HG02884 (cell line): ENCODE measurements around the gene TSPAN3.

Experiments
- ATAC-seq: cut with Tn5 transposase; IDR thresholded peaks from one replicate; pipeline ENCODE4 v1.9.1; 2021; ENCODE audit warnings: mild to moderate bottlenecking, moderate library complexity; ENCODE audit not compliant: unreplicated experiment

The TSPAN3 gene

DNA sequence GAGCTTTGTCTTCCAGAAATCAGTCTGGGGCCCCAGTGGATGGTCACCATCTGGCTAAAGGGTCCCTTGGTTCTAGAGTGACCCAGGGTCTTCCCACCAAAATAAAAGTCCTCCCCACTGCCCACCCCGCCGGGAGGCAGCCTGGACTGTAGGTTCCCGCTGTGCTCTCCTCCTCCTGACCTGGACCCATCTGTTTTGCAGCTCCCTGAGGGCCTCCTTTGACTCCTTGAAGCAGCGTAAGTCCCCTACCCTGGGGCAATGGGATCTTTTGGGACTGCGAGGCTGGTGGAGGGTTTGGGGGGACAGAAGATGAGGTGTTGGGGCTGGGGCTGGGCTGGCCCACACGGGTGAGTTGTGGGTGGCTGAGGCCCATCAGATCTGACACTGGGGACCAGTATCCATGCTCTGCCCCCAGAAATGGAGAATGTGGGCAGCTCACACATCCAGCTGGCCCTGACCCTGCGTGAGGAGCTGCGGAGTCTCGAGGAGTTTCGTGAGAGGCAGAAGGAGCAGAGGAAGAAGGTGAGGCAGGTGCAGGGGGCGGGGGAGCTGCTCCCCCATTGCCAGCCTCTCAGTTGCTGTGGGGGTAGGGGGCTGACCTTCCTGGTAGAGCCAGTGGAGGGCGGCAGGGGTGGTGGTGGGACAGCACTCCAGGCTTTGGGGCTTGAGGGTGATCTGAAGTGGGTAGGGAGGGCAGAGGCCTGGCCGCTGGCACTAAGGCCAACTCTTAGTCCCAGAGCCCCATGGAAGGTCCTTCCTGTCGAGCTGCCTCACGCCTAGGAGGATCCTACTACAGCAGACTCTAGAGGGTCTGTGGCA, 45.6 kb downstream of the TSPAN3 start:
- ATAC-seq = no peak

DNA sequence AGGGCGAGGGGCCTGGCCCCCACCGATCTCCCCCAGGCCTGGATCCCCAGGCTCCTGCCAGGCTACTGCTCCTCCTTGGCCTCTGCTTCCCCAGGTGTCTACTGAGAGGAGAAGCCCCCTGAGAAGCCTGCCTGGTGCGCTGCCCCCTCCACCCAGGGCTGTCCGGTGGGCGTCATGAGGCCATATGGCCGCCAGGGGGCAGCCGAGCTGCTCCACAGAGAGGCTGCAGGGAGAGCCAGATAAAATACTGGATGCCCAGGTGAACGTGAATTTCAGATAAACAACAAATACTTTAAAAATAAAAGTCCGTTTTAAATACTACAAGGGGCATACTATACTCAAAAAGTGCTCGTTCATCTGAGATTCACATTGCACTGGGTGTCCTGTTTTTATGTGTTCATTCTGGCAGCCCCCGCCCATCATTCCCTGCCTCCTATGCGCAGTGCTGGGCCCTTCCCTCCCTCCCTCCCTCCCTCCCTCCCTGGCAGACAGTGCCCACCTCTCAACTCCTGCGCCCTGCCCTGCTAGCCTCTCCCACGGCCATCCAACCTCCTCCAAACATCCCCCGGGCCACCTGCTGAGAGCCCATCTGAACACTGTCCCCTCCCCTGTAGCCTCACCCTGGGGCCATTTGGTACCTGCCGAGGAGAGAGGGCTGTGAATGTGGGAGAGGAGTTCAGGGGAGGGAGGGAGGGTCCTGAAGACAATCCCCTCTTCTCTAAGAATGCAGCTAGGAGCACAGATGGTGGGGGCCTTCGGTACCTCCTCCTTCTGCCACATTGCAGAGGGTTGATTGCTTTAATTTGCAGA, 46.4 kb downstream of the TSPAN3 start:
- no peak for ATAC-seq

DNA sequence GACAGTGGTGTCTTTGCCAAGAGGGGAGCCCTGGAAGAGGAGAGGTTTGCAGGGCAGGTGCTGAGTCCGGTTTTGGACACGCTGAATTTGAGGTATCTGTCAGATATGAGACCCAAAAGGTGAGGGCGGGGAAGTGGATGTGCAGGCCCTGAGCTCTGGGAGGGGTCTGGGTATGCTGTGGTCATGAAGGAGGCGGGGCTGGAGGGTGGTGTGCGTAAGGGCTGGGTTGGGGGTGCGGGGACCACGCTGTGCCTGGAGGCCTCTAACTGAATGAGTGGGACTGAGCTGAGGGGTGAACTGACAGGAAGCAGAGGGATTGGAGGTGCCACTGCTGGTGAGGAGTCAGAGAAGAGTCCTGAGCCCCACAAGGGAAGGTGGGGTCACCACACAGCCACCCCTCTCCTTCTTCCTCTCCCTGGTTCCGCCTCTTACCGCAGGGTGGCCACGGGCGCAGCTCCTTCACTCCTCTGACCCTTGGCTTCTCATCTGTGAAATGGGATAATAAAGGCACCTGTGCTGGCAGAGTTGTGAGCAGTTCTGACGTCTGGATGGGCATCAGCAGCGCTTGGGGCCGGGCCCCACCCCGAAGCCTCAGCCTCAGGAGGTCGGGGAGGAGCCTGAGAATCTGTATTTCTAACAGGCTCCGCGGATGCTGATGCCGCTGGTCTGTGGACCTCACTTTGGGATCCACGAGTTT, 47.2 kb downstream of the TSPAN3 start:
- ATAC-seq = no peak

DNA sequence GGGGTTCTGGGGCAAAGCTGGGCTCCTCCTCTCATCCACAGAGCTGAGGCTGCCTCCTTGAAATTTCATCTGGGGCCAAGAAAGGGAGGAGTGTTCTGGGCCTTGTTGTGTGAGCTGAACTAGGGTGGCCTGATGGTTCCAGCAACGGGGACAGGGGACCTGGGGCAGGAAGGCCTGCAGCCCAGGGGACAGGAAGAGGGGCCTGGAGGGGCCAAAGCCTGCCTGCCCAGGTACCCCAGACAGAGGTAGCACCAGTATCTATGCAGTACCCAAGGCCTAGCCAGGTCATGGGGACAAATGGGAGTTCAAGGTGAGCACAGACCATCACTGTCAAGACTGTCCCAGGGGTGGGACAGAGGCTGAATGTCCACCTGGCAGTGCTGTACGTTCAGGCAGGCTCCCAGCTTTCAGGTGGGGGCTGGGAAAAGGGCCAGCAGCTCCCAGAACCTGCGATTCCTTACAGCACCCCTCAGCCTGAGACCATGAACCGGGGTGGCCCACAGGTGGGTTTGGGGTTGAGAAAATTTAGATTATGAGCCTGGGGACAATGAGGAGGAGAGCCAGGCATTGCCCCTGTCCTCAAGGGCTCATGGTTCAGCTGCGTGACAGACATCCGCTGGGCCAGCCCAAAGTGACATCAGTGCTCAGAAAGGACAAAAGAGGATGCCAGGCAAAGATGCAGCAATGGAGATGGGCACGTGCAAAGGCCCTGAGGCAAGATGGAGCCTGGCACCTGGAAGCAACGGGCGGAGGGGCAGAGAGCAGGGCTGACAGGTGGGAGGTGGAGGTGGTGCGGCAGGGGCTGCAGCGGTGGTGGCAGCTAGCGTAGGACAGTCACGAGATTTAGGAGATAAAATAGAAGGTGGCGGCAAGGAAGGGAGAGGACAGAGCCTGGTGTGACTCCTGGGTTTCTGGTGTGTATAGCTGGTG, 48.0 kb downstream of the TSPAN3 start:
- no peak for ATAC-seq

DNA sequence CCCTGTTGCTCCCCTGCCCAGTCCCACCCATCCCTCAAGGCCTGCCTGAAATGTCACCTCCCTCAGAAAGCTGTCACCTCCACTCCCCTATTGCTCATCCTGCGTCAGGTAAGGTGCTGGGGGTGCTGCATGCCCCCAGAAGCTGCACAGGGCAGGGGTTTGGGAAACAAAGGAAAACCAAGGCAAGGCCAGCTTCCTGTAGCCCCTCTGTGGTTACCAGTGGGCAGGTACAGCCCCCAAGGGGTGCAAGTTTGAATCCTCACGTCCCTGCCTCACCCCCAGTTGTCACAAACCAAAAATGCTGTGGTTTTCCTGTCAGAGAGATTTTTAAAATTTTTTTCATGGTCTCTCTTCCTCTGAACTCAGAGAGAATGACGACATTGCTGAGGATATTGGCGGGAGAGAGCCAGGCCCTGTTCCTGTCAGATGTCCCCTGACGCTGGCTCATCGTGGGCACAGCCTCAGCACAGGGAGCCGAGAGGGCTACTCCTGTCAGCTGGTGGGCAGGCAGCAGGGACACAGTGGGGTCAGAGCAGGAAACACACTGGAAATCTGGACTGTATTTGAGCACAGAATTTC, 49.0 kb downstream of the TSPAN3 start:
- ATAC-seq = no peak

DNA sequence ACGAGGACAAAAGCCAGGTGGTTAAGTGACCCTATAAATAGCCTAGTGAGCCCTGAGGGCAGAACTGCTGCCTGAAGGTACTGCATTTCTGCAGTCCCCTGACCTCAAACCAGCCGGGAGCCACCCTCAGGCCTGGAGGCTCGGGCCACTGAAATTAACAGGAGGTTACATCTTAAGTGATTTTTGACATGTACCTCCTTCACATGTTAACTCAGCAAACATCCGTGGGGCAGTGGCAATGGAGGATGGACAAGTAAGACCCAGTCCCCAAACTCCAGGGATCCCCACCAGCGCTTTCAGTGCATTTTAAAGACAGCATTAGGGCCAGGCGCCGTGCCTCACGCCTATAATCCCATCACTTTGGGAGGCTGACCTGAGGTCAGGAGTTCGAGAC, 49.8 kb downstream of the TSPAN3 start:
- ATAC-seq = no peak

DNA sequence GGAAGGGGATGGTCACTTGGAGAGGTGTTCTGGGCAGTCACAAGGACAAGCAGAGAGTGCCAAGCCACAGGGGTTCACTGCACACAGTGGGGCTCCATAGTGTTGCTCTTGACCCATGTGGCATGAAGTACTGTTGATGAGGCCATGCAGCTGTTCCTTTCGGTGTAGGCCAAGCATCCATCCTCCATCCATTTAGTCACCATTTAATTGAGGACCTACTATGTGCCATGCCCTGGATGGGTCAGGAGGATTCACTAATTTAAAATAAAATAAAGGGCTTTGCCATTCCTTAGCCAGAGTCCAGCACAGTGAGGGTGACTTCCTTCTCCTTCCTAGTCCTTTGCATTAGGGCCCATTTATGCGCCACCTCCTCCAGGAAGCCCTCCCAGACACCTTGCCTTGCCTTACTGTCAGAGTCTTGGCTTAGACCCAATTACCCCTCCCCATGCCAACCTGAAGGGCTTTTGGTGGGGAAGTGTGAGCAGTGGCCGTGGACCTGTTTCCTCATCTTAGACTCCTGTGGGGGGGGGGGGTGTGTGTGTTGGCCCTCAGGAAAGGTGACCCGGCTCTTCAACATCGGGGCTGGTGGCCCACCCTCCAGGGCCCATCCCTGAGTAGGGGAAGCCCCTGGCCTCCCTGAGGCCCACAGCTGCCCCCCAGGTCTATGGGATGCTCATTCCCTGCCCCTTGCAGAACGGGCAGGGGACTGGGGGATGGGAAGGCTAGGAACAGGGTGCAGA, 50.4 kb downstream of the TSPAN3 start:
- ATAC-seq = no peak

DNA sequence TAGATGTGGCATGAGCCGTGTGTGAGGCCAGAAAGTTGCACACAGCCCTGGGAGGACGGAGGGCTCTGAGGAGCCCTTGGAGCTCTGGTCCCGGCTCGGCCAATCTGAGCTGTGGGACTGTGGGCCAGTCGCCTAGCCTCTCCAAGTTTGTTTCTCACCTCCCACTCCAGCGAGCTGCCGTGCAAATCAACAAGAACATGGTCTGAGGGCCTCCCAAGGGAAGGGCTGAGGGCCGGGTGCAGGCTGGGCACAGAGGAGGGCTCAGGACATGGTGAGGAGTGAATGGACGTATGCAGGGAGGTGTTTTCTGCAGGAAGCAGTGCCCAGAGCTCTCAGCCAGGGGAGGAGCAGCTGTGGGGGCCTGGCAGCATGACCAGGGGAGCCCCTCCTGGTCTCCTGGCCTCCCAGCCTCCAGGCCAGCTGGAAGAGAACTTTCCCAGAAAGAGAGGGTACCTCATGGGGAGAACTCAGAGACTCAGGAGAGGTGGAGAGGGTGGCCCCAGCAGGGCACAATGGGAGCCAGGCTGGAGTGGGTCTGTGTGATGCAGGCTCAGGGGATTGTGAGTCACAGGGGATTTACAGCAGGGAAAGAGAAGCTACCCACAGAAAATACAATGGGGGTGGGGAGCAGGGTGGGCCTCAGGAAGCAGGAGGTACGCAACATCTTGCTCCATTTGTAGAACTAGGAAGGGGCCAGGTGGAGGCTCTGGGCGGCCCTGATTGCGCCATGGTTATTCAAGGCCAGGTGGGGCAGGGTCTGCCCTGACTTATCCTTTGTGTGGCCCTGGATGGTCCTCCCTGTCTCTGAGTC, 51.2 kb downstream of the TSPAN3 start:
- ATAC-seq = no peak

DNA sequence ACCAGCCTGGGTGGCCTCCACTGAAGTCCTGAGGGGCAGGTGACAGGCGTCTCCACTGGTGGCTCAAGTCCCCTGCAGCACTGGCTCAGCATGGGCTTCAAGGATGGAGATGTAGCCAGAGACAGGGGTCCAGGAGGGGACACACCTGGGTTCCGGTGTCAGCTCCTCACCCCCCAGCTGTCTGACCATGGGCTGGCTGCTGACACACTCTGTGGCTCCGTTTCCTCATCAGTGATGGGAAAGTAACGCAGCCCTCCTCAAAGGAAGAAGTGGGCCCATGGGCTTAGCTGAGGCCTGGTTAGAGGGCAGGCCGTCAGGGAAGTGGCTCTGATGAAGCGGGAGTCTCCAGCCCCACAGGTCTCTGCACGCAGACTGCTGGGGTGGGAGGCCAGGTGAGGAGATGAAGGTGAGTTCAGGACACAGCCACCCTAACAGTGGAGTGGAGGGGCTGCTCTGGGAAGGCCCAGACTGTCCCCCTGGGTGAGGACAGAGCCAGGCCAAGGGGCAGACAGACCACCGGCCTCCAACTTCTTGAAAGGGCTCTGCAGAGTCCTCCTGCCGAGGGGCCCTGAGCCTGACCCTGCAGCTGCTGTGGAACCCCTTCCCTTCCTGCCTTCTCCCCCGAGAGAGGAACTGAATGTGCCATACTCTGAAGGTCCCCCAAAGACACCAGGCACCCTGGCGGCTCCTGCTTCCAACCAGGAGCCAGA, 52.0 kb downstream of the TSPAN3 start:
- no peak for ATAC-seq

DNA sequence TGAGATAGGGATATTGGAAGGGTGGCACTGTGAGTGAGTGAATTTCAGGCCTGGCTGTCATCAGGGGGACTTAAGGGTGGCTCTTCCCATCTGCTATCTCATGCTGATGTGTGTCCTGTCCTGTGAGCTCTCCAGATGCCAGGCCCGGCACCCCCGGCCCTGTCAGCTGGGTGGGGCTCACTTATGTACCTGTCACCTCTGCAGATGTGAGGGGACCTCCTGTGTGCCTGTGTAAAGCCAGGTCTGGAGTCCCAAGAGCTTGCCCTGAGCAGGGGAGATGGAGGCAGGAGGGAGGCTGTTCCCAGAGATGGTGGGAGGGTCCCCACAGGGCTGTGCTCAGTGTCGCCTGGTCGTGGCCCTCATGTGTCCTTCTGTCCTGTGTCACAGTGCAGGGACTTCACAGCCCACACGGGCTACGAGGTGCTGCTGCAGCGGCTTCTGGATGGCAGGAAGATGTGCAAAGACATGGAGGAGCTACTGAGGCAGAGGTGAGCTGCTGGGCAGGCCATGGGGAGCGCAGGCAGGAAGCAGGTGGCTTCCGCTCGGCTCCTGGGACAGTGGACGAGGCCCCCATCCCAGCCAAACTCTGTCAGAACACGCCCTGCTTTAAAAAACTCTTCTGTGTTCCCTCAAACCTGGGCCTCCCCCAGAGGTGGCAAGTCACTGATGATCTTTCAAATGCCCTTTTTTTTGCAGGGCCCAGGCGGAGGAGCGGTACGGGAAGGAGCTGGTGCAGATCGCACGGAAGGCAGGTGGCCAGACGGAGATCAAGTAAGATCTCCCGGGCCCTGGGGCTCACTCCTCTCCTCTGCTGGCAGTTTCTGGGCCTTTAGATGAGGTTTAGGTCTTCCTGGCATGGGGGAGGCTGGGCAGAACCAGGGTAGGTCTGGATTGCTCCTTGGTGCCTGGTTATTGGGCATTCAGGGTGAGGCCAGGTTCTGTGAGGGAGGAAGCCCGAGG, 52.9 kb downstream of the TSPAN3 start:
- no peak for ATAC-seq

DNA sequence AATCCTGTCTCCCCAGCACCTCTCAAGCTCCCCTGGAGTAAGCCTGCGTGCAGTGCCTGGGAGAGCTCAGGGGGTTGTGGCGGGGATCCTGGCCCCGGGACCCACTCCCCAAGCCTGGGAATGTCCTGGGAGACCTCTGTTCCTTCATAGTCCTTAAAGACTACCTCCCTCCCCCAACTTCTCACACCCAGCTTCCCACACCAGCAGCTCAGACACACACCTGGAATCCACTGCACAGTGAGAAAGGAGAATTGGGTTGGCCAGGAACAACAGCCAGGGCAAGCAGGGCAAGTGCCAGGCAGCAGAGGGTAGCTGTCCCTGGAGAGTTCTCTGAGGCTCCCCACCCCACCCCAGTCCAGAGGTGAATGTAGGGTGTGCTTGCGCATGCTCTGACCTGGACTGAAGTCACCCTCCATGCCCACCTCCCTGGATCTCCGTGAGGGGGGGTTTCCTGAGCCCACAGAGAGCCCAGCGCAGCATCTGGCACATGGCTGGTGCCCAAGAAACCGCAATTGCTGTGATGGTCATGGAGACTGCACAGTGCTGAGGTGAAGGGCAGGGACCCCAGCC, 53.7 kb downstream of the TSPAN3 start:
- ATAC-seq = no peak

DNA sequence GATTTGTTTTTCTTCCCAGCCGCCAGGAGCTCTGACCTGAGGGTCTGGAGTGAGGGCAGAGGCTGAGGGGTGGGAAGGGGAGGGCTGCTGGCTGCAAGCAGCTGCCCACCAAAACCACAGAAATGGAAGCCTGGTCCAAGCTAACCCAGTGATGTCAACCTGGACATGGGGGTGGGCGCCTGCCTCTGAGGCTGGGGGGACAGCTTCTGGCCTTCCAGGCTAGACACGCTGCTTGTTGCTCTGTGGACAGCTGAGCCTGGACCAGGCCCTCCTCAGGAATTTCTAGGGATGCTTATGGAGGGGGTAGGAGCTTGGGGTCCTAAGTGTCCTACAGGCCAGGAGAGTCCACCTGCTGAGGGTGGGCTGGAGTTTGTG, 54.6 kb downstream of the TSPAN3 start:
- ATAC-seq = no peak

DNA sequence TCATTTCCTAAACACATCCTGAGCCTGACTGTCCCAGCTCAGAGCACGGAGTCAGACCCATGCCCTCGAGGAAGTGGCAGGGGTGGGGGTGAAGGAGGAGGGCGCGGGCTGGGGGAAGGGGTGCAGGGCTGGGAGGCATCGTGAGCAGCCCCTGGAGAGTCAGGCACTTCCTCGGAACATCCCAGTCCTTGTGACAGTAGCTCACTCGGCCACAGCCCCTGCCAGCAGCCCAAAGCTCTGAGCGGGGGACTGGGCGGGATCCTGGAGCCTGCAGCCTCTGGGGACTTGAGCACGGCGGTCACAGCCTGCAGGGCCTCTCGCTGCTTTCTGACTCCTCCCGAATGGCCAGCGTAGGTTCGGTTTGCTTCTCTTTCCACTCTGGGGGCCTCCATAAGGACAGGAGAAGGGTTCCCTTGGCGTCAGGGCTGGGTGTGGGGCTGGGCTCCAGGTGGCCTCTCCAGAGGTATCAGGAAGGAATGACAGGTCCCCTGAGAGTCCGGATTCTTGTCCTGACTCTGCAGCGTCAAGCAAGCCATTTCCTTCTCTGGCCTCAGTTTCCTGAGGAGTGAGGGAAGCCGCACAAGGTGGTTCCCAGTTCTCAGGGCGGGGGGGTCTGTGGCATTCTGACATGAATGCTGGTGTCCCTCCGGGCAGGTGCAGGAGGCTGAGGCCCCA, 55.1 kb downstream of the TSPAN3 start:
- no peak for ATAC-seq

DNA sequence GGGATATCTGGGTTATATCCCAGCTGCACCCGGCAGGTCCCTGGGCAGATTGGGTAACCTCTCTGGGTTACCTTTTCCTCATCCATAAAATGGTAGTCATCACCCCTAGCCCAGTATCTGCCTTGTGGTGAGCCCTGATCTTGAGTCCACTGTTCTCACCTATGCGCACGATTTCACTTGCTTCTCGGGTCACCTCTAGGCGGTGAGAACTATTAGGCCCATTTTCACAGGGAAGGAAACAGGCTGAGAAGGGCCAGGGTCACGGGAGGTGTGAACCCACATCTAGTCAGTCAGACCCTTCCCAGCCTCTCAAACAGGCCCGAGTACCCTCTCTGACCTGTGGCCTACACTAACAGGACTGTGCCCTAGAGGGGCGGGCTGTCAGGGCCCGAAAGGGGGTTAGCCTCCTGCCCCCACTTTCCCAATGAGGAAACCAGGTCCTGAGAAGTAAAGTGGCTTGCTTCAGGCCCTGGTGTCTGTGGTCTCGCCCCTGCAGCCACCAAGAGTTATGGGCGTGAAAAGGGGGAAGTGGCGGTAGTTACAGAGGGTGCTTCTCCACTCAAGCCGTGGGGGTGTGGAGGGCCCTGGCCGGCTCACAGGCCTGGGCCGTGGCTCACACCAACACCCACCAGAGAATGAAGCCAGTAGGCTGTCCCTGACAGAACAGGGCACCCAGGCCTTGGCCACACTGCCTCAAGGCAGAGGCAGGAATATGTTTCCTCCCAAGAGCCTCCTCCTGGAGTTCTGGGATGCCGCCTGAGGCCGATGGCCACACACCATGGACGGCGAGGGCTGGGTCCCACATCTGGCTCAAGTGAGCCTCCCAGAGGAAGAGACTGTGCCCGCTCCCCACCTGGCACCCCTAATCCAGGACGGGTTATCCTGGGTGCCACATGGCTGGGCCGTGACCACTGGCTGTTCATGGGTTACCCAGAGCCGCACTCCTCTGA, 56.5 kb downstream of the TSPAN3 start:
- no peak for ATAC-seq

DNA sequence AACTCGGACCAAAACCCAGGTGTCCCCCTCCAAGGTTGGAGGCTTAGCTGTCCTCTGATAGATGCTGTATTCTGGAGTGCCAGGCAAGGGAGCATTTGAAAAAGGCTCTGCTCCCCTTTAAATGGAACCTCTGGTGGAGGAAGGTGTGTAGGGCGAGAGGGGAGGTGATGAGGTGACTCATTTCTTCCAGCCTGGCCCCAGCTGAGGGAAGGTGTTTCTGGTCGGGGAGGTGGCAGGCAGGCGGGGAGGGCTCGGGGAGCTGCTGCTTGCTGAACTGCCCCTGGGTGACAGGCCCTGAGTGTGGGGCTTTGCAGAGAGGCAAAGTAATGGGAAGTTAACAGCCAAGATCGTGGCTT, 57.2 kb downstream of the TSPAN3 start:
- ATAC-seq = no peak
